Spinal cord (tissue), 10 donors: ENCODE measurements around the gene SENP6. TPM values are rescaled to one million over a fixed set of nuclear protein-coding genes. Genes with fewer than 3 reads are reported as not detected.
"Not testable (repeated sequence)": the region's sequence is repeated elsewhere in the genome, so short reads cannot be mapped to it uniquely, and the experiment has no call there.

Source experiments
- DNase-seq, 6 donors: peaks; one replicate each; pipeline versions ENCODE4 v3.0.0 to v3.0.0-alpha.2; 2013 to 2015; ENCODE audit warnings: low spot score in 6 of 6, low read depth in 4 of 6
- H3K27ac ChIP-seq: one replicate; pipeline ENCODE4 v1.5.1; 2013; ENCODE audit warnings: low read depth, low read length, control low read depth
- H3K27me3 ChIP-seq: one replicate; pipeline ENCODE4 v1.6.1; 2013; ENCODE audit warnings: low read length; ENCODE audit not compliant: control insufficient read depth, insufficient read depth
- H3K36me3 ChIP-seq: one replicate; pipeline ENCODE4 v1.6.1; 2013; ENCODE audit warnings: low read length; ENCODE audit not compliant: control insufficient read depth, insufficient read depth
- H3K4me1 ChIP-seq: one replicate; pipeline ENCODE4 v1.6.1; 2013; ENCODE audit warnings: low read length; ENCODE audit not compliant: control insufficient read depth, insufficient read depth
- H3K4me3 ChIP-seq: one replicate; pipeline ENCODE4 v1.5.1; 2013; ENCODE audit warnings: low read depth, low read length, control low read depth
- H3K9me3 ChIP-seq: one replicate; pipeline ENCODE4 v1.6.1; 2013; ENCODE audit warnings: low read length; ENCODE audit not compliant: control insufficient read depth, insufficient read depth
- WGBS: methylation state at CpG from one replicate; pipeline ENCODE4 v1.1.5; 2013; ENCODE audit warnings: missing lambda C conversion rate; ENCODE audit not compliant: insufficient coverage; 5-methylcytosine and 5-hydroxymethylcytosine counted together
- polyA plus RNA-seq, 2 donors: library from polyadenylated mRNA; unstranded; fragments of 120-200 nt; gene quantifications; one replicate each; pipeline ENCODE4 v1.2.1, GENCODE V29; 2013; ENCODE audit not compliant: insufficient read length in 2 of 2
- total RNA-seq, 2 donors: library from RNA; depleted of rRNA in 1 of 2; stranded (reverse); fragments of 120-200 nt in 1 of 2; fragments of >200 nt in 1 of 2; gene quantifications; one replicate each; pipeline versions ENCODE4 v1.2.3 to v1.2.4, GENCODE V29; 2013 to 2014
- donor health status: healthy.

The SENP6 gene
- total and polyA plus RNA-seq, 4 donors: 76.1 to 174 (median 102) TPM

DNA sequence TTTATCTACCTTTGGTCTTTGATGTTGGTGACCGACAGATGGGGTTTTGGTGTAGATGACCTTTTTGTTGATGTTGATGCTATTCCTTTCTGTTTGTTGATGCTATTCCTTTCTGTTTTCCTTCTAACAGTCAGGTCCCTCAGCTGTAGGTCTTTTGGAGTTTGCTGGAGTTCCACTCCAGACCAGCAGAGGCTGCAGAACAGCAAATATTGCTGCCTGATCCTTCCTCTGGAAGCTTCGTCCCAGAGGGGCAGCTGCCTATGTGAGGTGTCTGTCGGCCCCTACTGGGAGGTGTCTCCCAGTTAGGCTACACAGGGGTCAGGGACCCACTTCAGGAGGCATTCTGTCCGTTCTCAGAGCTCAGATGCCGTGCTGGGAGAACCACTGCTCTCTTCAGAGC is 85.9 kb downstream of the SENP6 start:
- peaks cover 30% of the 10 kb centered on the region for H3K36me3 ChIP-seq
- WGBS: 94% methylated on average over 4 of the region's 5 CpGs

GRCh38 chr6:75687937-75688336 is 86.3 kb downstream of the SENP6 start:
- peaks cover 34% of the 10 kb centered on the region for H3K36me3 ChIP-seq
- not testable (repeated sequence) for H3K4me3 ChIP-seq, H3K27me3 ChIP-seq, H3K9me3 ChIP-seq, H3K4me1 ChIP-seq, H3K27ac ChIP-seq, DNase-seq
- WGBS: 96% methylated on average over 8 of the region's 8 CpGs

More for the DNA sequence above, 85.9 kb downstream of the SENP6 start:
- not testable (repeated sequence) for DNase-seq, H3K27ac ChIP-seq, H3K27me3 ChIP-seq, H3K4me1 ChIP-seq, H3K4me3 ChIP-seq, H3K9me3 ChIP-seq

GRCh38 chr6:75689576-75689975 is 87.9 kb downstream of the SENP6 start:
- Histone ChIP-seq H3K27me3 (no peaks in the 10 kb centered on the region), H3K4me1 (no peaks in the 10 kb centered on the region), H3K9me3 (no peaks in the 10 kb centered on the region), H3K36me3 (peaks cover 35% of the 10 kb centered on the region), H3K27ac (no peak overlapping the region), H3K4me3 (no peak overlapping the region)
- WGBS: 94% methylated on average over 2 of the region's 7 CpGs
- DNase-seq: no peak

GRCh38 chr6:75691012-75691411 is 89.3 kb downstream of the SENP6 start:
- H3K27me3 ChIP-seq: no peaks in the 10 kb centered on the region
- DNase-seq: no peak
- H3K4me3 ChIP-seq: no peak overlapping the region
- no peaks in the 10 kb centered on the region for H3K4me1 ChIP-seq
- H3K36me3 ChIP-seq: peaks cover 42% of the 10 kb centered on the region
- H3K9me3 ChIP-seq: no peaks in the 10 kb centered on the region
- 98% methylated on average over 5 of the region's 6 CpGs for WGBS
- no peak overlapping the region for H3K27ac ChIP-seq

DNA sequence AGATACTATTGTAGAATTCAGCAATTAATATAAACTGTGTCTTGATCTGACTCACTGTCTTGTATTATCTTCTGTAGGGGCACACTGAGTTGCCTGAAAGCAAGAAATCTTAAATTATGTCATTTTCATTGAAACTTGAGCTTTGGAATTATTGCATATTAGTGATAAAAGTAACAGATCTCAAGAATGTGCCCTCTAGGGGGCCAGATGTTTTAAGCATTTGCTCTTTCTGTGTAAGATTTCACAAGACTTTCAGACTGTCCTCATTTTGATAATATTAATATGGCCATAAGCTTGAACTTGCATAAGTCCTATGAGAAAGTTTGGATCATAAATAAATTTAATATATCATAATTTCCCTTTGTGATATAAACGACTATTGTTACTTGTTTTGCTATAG is 91.9 kb downstream of the SENP6 start:
- DNase-seq: no peak
- H3K27ac ChIP-seq: no peak overlapping the region
- H3K4me1 ChIP-seq: no peaks in the 10 kb centered on the region
- no peak overlapping the region for H3K4me3 ChIP-seq
- no CpG with 5 or more reads among the region's 1 CpG for WGBS
- H3K27me3 ChIP-seq: no peaks in the 10 kb centered on the region
- H3K9me3 ChIP-seq: no peaks in the 10 kb centered on the region
- H3K36me3 ChIP-seq: peaks cover 41% of the 10 kb centered on the region

- H3K36me3 ChIP-seq: peaks cover 41% of the 10 kb centered on the region
- no peaks in the 10 kb centered on the region for H3K4me1 ChIP-seq
- no peak for DNase-seq
- no peak overlapping the region for H3K4me3 ChIP-seq
- no peaks in the 10 kb centered on the region for H3K9me3 ChIP-seq
- H3K27ac ChIP-seq: no peak overlapping the region
- H3K27me3 ChIP-seq: no peaks in the 10 kb centered on the region
Observed at GRCh38 chr6:75694406-75694805, 92.7 kb downstream of the SENP6 start.

- DNase-seq, H3K4me1 ChIP-seq, H3K27ac ChIP-seq, H3K9me3 ChIP-seq, H3K27me3 ChIP-seq, H3K4me3 ChIP-seq: not testable (repeated sequence)
- H3K36me3 ChIP-seq: peaks cover 18% of the 10 kb centered on the region
- 100% methylated on average over 2 of the region's 4 CpGs for WGBS
Observed at GRCh38 chr6:75708334-75708733, 106.7 kb downstream of the SENP6 start.

DNA sequence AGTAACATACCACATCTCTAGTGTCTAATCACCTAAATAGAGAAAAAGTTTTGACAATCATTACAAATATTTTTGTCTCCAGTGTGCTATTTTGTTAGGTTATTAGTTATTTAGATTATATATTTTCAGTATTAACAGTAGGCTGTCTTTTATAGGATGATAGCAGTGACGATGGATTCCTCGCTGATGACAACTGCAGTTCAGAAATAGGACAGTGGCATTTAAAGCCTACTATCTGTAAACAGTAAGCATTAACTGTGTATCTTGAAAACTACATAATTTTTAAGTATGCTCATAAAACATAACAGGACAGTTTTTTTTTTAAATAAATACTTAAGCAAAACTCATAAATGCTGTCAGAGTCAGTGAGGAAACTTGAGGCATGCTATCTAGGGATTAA is 109.5 kb downstream of the SENP6 start:
- Histone ChIP-seq H3K4me1 (no peaks in the 10 kb centered on the region), H3K36me3 (peaks cover 15% of the 10 kb centered on the region), H3K9me3 (no peaks in the 10 kb centered on the region), H3K27me3 (no peaks in the 10 kb centered on the region), H3K27ac (no peak overlapping the region), H3K4me3 (no peak overlapping the region)
- no CpG with 5 or more reads among the region's 2 CpGs for WGBS
- DNase-seq: no peak

GRCh38 chr6:75719133-75719532 is 117.5 kb downstream of the SENP6 start:
- Histone ChIP-seq H3K27me3 (no peaks in the 10 kb centered on the region), H3K4me1 (no peaks in the 10 kb centered on the region), H3K27ac (no peak overlapping the region), H3K4me3 (no peak overlapping the region), H3K36me3 (no peaks in the 10 kb centered on the region), H3K9me3 (no peaks in the 10 kb centered on the region)
- 85% methylated on average over 2 of the region's 3 CpGs for WGBS
- DNase-seq: peak in 1 of 6 donors; percentile 12

DNA sequence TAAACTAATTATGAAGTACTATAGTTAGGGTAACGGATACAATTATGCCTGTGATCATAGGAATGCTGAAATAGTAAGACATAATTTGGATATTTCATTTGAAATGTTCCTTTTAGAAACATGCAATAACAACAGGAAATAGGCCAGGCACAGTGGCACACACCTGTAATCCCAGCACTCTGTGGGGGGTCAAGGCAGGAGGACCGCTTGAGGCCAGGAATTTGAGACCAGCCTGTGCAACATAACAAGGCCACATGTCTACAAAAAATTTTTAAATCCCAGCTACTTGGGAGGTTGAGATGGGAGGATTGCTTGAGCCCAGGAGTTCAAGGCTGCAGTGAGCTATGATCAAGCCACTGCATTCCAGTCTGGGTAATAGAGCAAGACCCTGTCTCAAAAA is 121.7 kb downstream of the SENP6 start:
- Histone ChIP-seq H3K4me1 (no peaks in the 10 kb centered on the region), H3K27me3 (no peaks in the 10 kb centered on the region), H3K27ac (no peak overlapping the region), H3K36me3 (no peaks in the 10 kb centered on the region), H3K9me3 (no peaks in the 10 kb centered on the region), H3K4me3 (no peak overlapping the region)
- DNase-seq: no peak
- no CpG with 5 or more reads among the region's 2 CpGs for WGBS
